Right renal cortex interstitium (tissue), 3 donors: ENCODE results near the gene CFHR5. TPM values are rescaled to one million over a fixed set of nuclear protein-coding genes. Genes with fewer than 3 reads are reported as not detected.
"Not testable (repeated sequence)": the region's sequence is repeated elsewhere in the genome, so short reads cannot be mapped to it uniquely, and the experiment has no call there.

Source experiments
- DNase-seq, 3 donors: peaks; one replicate each; pipeline ENCODE4 v3.0.0-alpha.2; 2013; ENCODE audit warnings: low read depth in 3 of 3, low spot score in 2 of 3
- polyA plus RNA-seq, 3 donors: library from polyadenylated mRNA; unstranded; fragments of 120-200 nt; gene quantifications; one replicate each; pipeline ENCODE4 v1.2.1, GENCODE V29; 2013; ENCODE audit not compliant: insufficient read length in 3 of 3

Gene CFHR5
- polyA plus RNA-seq, 3 donors = not detected

DNA sequence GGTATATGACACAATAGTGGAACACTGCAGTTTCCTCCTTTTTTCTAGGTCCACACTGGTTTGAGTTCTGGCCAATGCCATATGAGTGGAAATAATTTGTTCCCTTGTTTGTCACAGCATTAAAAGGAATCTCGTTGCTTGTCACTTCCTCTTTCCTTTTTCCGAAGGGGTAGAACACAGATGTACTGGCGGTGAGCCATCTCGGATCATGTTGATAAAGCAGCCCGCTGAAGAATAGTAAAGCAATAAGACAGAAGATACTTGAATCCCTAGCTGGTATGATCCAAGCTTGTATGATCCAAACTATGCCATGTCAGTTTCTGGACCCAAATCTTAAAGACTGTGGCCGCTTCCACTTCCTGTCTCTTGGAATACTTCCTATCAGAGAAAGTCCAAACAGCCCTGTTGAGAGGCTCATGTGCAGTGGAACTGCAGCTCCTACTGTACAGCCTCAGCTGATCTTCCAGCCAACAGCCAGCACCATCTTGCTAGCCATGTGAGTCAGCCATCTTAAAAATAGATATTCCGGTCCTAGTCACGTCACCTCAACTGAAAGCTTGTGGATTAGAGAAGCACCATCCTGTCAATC lies 40.3 kb downstream of the CFHR5 start:
- no peak for DNase-seq

DNA sequence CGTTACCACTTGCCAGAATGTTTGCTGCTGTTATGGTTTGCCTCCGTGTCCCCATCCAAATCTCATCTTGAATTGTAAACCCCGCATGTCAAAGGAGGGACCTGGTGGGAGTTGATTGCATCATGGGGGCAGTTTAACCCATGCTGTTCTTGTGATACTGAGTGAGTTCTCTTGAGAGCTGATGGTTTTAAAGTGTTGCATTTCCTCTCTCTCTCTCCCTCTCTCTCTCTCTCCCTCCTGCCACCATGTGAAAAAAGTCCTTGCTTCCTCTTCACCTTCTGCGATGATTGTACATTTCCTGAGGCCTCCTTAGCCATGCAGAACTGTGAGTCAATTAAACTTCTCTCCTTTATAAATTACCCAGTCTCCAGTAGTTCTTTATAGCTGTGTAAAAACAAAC lies 44.4 kb downstream of the CFHR5 start:
- DNase-seq = no peak

DNA sequence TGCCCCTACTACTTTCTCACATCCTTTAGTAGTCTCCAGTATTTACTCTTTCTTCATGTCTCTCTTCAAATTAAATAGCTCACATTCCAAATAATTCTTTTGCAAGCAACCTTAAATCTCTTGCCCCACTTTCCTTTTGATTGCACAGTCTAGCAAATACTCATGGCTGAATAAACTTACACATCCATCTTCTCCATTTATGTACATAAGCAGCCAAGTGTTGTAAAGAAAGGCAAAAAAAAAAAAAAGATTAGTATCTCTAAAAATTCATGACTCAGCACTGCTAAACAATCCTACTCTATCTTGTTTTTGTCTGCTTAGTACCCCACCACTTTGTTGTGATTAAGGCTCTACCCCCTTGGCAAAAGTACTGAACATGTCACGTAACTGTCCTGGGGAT lies 47.1 kb downstream of the CFHR5 start:
- DNase-seq = no peak

DNA sequence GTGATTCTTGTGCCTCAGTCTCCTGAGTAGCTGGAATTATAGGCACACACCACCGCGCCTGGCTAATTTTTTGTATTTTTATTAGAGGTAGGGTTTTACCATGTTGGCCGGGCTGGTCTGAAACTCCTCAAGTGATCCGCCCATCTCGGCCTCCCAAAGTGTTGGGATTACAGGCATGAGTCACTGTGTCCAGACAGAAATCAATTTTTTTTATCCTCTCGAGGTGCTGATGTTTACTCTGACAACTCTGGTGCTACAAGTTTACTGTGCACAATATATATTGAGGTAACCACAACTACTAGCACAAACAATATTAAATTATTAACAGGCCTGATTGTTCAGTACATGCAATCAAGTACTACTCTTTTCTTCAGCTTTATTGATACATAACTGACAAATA lies 50.0 kb downstream of the CFHR5 start:
- no peak for DNase-seq

DNA sequence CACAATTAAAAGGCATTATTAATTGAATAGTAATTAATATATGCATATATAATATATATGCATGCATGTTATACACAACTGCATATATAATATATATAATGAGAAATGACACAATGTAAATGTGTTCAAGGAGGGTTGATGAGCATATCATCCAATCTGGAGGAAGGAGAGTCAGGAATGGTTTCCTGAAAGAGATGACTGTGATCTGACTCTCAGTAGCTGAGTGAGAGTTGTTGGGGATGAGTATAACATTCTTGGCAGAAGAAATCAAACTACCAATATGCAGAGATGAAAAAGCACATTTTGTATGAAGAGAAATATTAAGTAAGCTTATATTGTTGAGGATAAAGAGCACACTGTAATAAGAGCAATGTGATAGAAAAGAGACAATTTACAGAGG lies 52.4 kb downstream of the CFHR5 start:
- no peak for DNase-seq

DNA sequence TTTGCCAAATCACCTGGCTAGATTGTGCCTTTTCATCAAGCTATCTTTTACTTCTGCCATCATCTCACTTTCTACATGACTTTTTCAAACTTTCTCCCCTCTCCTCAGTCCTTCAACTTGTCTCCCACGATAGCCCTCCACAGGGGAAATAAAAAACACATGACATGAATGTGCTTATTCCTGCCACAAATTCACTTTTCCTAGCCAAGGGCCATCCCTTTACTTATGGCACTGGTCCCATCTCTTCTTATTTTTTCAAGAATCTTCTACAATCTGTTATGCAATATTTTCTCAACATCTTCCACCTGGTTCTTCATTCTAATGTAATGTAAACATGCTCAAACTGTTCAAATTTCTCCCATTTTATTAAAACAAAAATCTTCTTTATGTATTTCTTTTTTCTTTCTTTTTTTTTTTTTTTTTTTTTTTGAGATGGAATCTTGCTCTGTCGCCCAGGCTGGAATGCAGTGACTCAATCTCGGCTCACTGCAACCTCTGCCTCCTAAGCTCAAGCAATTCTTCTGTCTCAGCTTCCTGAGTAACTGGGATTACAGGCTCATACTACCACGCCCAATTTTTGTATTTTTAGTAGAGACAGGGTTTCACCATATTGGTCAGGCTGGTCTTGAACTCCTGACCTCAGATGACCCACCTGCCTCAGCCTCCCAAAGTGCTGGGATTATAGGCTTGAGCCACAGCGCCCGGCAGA lies 57.4 kb downstream of the CFHR5 start:
- DNase-seq = not testable (repeated sequence)

DNA sequence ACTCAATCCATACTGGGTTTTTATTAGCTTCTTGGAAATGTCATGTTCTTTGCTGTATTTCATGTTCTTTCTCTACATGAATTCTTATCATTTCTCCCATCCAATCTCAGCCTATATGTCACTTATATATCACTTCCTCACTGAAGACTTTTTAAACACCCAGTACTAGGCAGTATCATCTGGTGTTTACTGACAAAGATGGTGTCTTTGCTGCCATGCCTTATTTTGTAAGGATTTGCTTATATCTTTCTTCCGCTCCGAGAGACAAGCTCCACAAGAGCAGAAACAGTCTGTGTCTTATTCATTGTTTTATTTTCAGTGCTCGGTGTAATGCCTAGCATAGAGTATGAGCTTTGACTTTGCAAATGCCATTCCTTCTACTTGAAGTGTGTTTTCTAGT lies 59.5 kb downstream of the CFHR5 start:
- no peak for DNase-seq

DNA sequence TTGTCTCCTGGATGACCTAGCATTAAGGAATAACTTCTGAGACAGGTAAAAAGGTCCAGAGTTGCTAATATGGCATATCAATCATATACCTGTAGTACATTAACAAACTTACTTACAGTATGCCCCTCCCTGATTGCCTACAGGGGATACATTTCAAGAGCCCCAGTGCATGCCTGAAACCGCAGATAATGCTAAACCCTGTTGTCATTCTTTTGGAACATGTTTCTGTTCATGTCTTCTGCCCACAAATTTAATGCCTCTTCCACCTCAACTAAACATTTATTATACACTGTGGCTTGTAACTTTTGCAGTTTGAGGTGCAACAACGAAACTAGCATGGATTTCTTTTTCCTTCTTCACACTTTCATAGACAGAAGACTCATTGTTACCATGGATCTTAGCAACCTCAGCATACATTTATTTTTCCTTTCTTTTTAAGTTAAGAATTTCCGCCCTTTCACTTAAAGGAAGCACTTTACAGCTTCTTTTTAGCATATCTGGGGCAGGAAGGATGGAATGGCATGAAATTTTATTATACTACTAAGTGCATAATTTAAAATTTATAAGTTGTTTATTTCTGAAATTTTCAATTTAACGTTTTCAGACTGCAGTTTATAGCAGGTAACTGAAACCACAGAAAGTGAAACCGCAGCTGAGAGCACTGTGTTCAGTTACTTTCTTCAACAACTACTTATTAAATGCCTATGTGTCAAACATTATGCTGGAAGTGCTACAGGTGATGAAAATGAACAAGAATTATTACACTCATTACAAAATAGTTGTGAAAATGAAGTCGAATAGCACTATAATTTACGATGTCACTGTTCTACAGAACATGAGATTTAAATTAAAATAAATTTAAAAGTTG lies 64.4 kb downstream of the CFHR5 start:
- no peak for DNase-seq

DNA sequence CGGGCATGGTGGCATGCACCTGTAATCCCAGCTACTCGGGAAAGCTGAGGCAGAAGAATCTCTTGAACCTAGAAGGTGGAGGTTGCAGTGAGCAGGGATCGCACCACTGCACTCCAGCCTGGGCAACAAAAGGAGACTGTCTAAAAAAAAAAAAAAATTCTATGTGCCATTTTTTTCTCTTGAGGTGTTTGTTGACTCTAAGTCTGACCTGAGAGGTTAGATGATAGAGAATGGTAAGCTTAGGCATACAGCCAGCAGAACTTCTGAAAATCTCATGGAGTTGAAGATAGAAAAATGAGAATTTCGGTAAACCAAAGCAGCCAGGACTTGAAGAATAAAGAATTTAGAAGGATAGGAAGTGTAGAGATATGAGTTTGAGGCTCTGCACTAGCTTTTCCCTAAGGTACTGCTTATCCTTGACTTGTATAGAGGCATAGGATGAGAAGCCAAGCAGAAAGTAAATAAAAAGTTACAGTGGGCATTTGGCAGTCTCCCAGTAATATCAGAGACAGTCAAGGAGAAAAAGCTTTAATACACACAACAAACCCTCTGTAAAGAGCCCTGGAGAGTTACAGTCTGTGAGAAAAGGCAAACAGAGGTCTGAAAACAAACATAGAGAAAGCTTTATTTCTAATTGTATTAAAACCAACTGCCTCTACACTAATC lies 65.5 kb downstream of the CFHR5 start:
- no peak for DNase-seq

DNA sequence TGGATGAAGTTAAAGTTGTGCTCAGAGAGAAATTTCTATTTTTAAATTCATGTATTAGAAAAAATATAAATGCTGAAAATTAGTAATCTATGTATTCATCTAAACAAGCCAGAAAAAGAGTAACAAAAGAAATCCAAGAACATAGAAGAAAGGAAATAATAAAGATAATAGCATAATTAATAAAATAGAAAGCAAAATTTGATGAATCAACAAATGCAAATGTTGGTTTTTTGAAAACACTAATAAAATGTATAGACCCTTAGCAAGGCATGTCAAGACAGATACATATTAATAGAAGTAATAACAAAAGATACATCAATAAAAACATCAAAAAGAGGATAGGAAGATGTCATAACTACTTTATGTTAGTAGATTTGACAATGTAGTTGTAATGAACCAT lies 71.7 kb downstream of the CFHR5 start:
- no peak for DNase-seq

Other genes with a start within 250 kb of the CFHR5 start
- under 1 TPM; 0.17 to 0.28 (median 0.22) TPM for gene CFHR3, start 202.7 kb upstream of the CFHR5 start, polyA plus RNA-seq
- under 1 TPM; 0.21 to 0.42 (median 0.22) TPM for gene CFHR1, start 157.8 kb upstream of the CFHR5 start, polyA plus RNA-seq
- gene CFHR4, start 89.5 kb upstream of the CFHR5 start, polyA plus RNA-seq = not detected
- gene CFHR2, start 33.8 kb upstream of the CFHR5 start, polyA plus RNA-seq = not detected
- gene F13B, start 89.7 kb downstream of the CFHR5 start, polyA plus RNA-seq = not detected
- 10 to 100 TPM; 21.2 to 24.3 (median 24.2) TPM for gene ASPM, start 169.1 kb downstream of the CFHR5 start, polyA plus RNA-seq
- gene ZBTB41, start 223.7 kb downstream of the CFHR5 start, polyA plus RNA-seq = 10 to 100 TPM; 19.0 to 21.7 (median 19.3) TPM